Measurements from ENCODE around the gene ST7.
A peak's percentile ranks its signal among the peaks of the same experiment; 100 is the strongest.

Gene ST7

GRCh38 chr7:117203205-117203604, 249.9 kb downstream of the ST7 start:
- no peak for FAIRE-seq

- no peak for FAIRE-seq
These were observed 252.6 kb downstream of the ST7 start for GRCh38 chr7:117205873-117206272.

- no peak for FAIRE-seq
These were observed 255.0 kb downstream of the ST7 start for GRCh38 chr7:117208257-117208656.

- no peak for FAIRE-seq
These were observed 257.1 kb downstream of the ST7 start for GRCh38 chr7:117210397-117210796.

GRCh38 chr7:117210908-117211307, 257.6 kb downstream of the ST7 start:
- FAIRE-seq, result no peak

GRCh38 chr7:117211614-117212013, 258.3 kb downstream of the ST7 start:
- no peak for FAIRE-seq

- peak; percentile 72 for FAIRE-seq
These were observed 259.9 kb downstream of the ST7 start for GRCh38 chr7:117212969-117213877.

- FAIRE-seq, result no peak
These were observed 262.7 kb downstream of the ST7 start for GRCh38 chr7:117216010-117216409.

GRCh38 chr7:117216436-117217069, 263.3 kb downstream of the ST7 start:
- no peak for FAIRE-seq

GRCh38 chr7:117217106-117218035, 264.1 kb downstream of the ST7 start:
- no peak for FAIRE-seq

- FAIRE-seq, result no peak
These were observed 265.4 kb downstream of the ST7 start for GRCh38 chr7:117218700-117219099.

GRCh38 chr7:117219485-117219884, 266.2 kb downstream of the ST7 start:
- FAIRE-seq, result no peak

GRCh38 chr7:117220836-117221235, 267.5 kb downstream of the ST7 start:
- FAIRE-seq, result no peak

GRCh38 chr7:117225536-117225935, 272.2 kb downstream of the ST7 start:
- no peak for FAIRE-seq

- no peak for FAIRE-seq
These were observed 273.8 kb downstream of the ST7 start for GRCh38 chr7:117227091-117227490.

GRCh38 chr7:117229350-117229749, 276.0 kb downstream of the ST7 start:
- no peak for FAIRE-seq

GRCh38 chr7:117230276-117231046, 277.2 kb downstream of the ST7 start:
- FAIRE-seq, result no peak

- FAIRE-seq, result no peak
These were observed 277.7 kb downstream of the ST7 start for GRCh38 chr7:117231047-117231359.

GRCh38 chr7:117237646-117238045, 284.3 kb downstream of the ST7 start:
- no peak for FAIRE-seq

GRCh38 chr7:117238472-117238871, 285.2 kb downstream of the ST7 start:
- no peak for FAIRE-seq

- no peak for FAIRE-seq
These were observed 285.6 kb downstream of the ST7 start for GRCh38 chr7:117238937-117239336.

GRCh38 chr7:117241088-117241487, 287.8 kb downstream of the ST7 start:
- FAIRE-seq, result no peak

- FAIRE-seq, result no peak
These were observed 290.1 kb downstream of the ST7 start for GRCh38 chr7:117243390-117243789.
